ENCODE data around the gene COL8A1. TPM values are rescaled to one million over a fixed set of nuclear protein-coding genes. Genes with fewer than 3 reads are reported as not detected.

COL8A1 gene
- total and polyA plus RNA-seq, 8 donors, result 0.31 to 16.5 (median 6.6) TPM

GRCh38 chr3:99626417-99626788, 12.0 kb upstream of the COL8A1 start:
- H3K4me3 ChIP-seq, result no peak overlapping the region
- no peak for DNase-seq
- H3K4me1 ChIP-seq, result no peaks in the 10 kb centered on the region
- TF ChIP-seq EP300 (IDR thresholded peaks at IDR 0.05) (no peak), POLR2AphosphoS5 (IDR thresholded peaks at IDR 0.05) (no peak), CTCF (IDR thresholded peaks at IDR 0.05) (no peak), POLR2A (IDR thresholded peaks at IDR 0.05) (no peak)
- no peaks in the 10 kb centered on the region for H3K9me3 ChIP-seq
- no peaks in the 10 kb centered on the region for H3K27me3 ChIP-seq
- no peak overlapping the region for H3K27ac ChIP-seq
- intact Hi-C loops (cut with DNase I; ENCODE audit: low total_unique reads), result no loop called here
- H3K36me3 ChIP-seq, result no peaks in the 10 kb centered on the region
- WGBS, 5 donors, result 47 to 61% (median 55%) methylated on average over 1 of the region's 1 CpG

GRCh38 chr3:99627062-99627826, 11.2 kb upstream of the COL8A1 start:
- Histone ChIP-seq H3K4me3 (no peak overlapping the region), H3K36me3 (no peaks in the 10 kb centered on the region), H3K27me3 (no peaks in the 10 kb centered on the region), H3K4me1 (no peaks in the 10 kb centered on the region), H3K9me3 (no peaks in the 10 kb centered on the region), H3K27ac (no peak overlapping the region)
- no peak for TF ChIP-seq POLR2A (IDR thresholded peaks at IDR 0.05)
- TF ChIP-seq POLR2AphosphoS5 (IDR thresholded peaks at IDR 0.05), result no peak
- no peak for TF ChIP-seq EP300 (IDR thresholded peaks at IDR 0.05)
- TF ChIP-seq CTCF (IDR thresholded peaks at IDR 0.05), result no peak
- no peak for DNase-seq
- intact Hi-C loops (cut with DNase I; ENCODE audit: low total_unique reads), result no loop called here
- 49 to 66% (median 64%) methylated on average over 4 of the region's 4 CpGs for WGBS, 5 donors

GRCh38 chr3:99630815-99631214, 7.6 kb upstream of the COL8A1 start:
- H3K4me1 ChIP-seq, result no peaks in the 10 kb centered on the region
- no peaks in the 10 kb centered on the region for H3K9me3 ChIP-seq
- no peak overlapping the region for H3K4me3 ChIP-seq
- peaks cover 0 to 18% (median 5%) of the 10 kb centered on the region in 3 donors for H3K27me3 ChIP-seq
- TF ChIP-seq CTCF (IDR thresholded peaks at IDR 0.05), result no peak
- TF ChIP-seq POLR2AphosphoS5 (IDR thresholded peaks at IDR 0.05), result no peak
- TF ChIP-seq EP300 (IDR thresholded peaks at IDR 0.05), result no peak
- TF ChIP-seq POLR2A (IDR thresholded peaks at IDR 0.05), result no peak
- intact Hi-C loops (cut with DNase I; ENCODE audit: low total_unique reads), result no loop called here
- no peak for DNase-seq
- H3K36me3 ChIP-seq, result no peaks in the 10 kb centered on the region
- WGBS, 5 donors, result 46 to 63% (median 59%) methylated on average over 1 of the region's 1 CpG
- H3K27ac ChIP-seq, result no peak overlapping the region

- DNase-seq, result no peak
- intact Hi-C loops (cut with DNase I; ENCODE audit: low total_unique reads), result no loop called here
- 57 to 80% (median 60%) methylated on average over 7 of the region's 7 CpGs for WGBS, 5 donors
- Histone ChIP-seq H3K27ac (no peak overlapping the region), H3K4me1 (peaks cover 11 to 24% (median 19%) of the 10 kb centered on the region in 4 donors), H3K4me3 (no peak overlapping the region), H3K9me3 (no peaks in the 10 kb centered on the region), H3K27me3 (peaks cover 0 to 45% (median 32%) of the 10 kb centered on the region in 3 donors), H3K36me3 (no peaks in the 10 kb centered on the region)
- TF ChIP-seq EP300 (IDR thresholded peaks at IDR 0.05) (no peak), POLR2AphosphoS5 (IDR thresholded peaks at IDR 0.05) (no peak), CTCF (IDR thresholded peaks at IDR 0.05) (no peak), POLR2A (IDR thresholded peaks at IDR 0.05) (no peak)
These were observed 4.4 kb upstream of the COL8A1 start for GRCh38 chr3:99633887-99634558.

Measured in stomach (tissue), 9 donors.